22Rv1 (cell line): ENCODE measurements around the gene ANKRD2.

ENCODE experiments used
- CTCF ChIP-seq: fragments of 450-650 bp; IDR thresholded peaks from 2 replicates; pipeline ENCODE4 v1.5.1; 2017; ENCODE audit warnings: mild to moderate bottlenecking
- ZFX ChIP-seq: fragments of 450-650 bp; IDR thresholded peaks from 2 replicates; pipeline ENCODE4 v1.6.1; 2017; ENCODE audit warnings: antibody characterized with exemption, borderline replicate concordance

GRCh38 chr10:97632949-97633884, 60.6 kb downstream of the ANKRD2 start, which contains the start of gene MORN4:
- TF ChIP-seq CTCF (no peak), ZFX (no peak)
